Endothelial cell of umbilical vein (primary cell): Measurements from ENCODE around the gene RYR1. TPM values are rescaled to one million over a fixed set of nuclear protein-coding genes. Genes with fewer than 3 reads are reported as not detected.
"Not testable (repeated sequence)": the region's sequence is repeated elsewhere in the genome, so short reads cannot be mapped to it uniquely, and the experiment has no call there.

Experiments used
- BruUV-seq: library from RNA; stranded (reverse); fragments of 400-500 nt; replicated peaks from 2 replicates; lab custom pipeline; 2021; lab: Mats Ljungman, UMichigan
- CTCF ChIA-PET: fragments of 300-600, 350-600 bp; sonication (Branson Sonifier 250); formaldehyde crosslinking; loops from one replicate; lab custom pipeline; 2021; ENCODE audit warnings: antibody characterized with exemption, inconsistent platforms; lab: Charles Lee
- POLR2A ChIA-PET: fragments of 300-600, 350-600 bp; sonication (Branson Sonifier 250); formaldehyde crosslinking; loops from one replicate; lab custom pipeline; 2021; ENCODE audit warnings: antibody characterized with exemption, inconsistent platforms; lab: Charles Lee
- DNase-seq: peaks from one replicate; pipeline ENCODE4 v3.0.0-alpha.2; 2011; ENCODE audit warnings: low read depth, low spot score
- FAIRE-seq: peaks from 2 replicates; lab custom pipeline; 2011; peaks lifted over from hg19 to GRCh38; lab: Jason Lieb, UNC
- H2AFZ ChIP-seq: 2 replicates; pipeline ENCODE4 v1.6.0; 2012; ENCODE audit warnings: low read depth, low read length, control low read depth, inconsistent platforms
- H3K27ac ChIP-seq: 2 replicates; pipeline ENCODE4 v1.5.1; 2011; ENCODE audit warnings: low read depth, mild to moderate bottlenecking, control low read depth, low read length, moderate library complexity; ENCODE audit not compliant: insufficient read depth
- H3K27me3 ChIP-seq, 2 experiments: 2 replicates each; pipeline versions ENCODE4 v1.6.0 to v1.6.1; 2011; ENCODE audit warnings: low read length in 2 of 2, mixed read lengths in 1 of 2; ENCODE audit not compliant: control insufficient read depth in 2 of 2, insufficient read depth in 2 of 2
- H3K36me3 ChIP-seq, 2 experiments: 2 replicates in 1 of 2; 3 replicates in 1 of 2; pipeline ENCODE4 v1.5.1; 2011; ENCODE audit warnings: low read length in 2 of 2, mild to moderate bottlenecking in 1 of 2, moderate library complexity in 1 of 2; ENCODE audit not compliant: control insufficient read depth in 2 of 2, insufficient read depth in 2 of 2; ENCODE audit errors: extremely low read depth in 1 of 2
- H3K4me1 ChIP-seq: 3 replicates; pipeline ENCODE4 v1.5.1; 2011; ENCODE audit warnings: mild to moderate bottlenecking, low read length; ENCODE audit not compliant: control insufficient read depth, insufficient read depth; ENCODE audit errors: extremely low read depth
- H3K4me2 ChIP-seq: 2 replicates; pipeline ENCODE4 v1.6.1; 2011; ENCODE audit warnings: low read length, control low read depth, mixed read lengths; ENCODE audit not compliant: insufficient read depth
- H3K4me3 ChIP-seq, 3 experiments: fragments of 200-600 bp in 1 of 3; sonication (generic), shearing (Covaris generic) in 1 of 3; replicated peaks in 1 of 3; 2 replicates each; pipeline ENCODE4 v1.5.1; 2011 to 2016; ENCODE audit warnings: control low read depth in 3 of 3, low read length in 3 of 3, mild to moderate bottlenecking in 2 of 3, inconsistent platforms in 1 of 3, low read depth in 1 of 3, moderate library complexity in 1 of 3; ENCODE audit not compliant: insufficient read depth in 1 of 3
- H3K79me2 ChIP-seq: 2 replicates; pipeline ENCODE4 v1.6.0; 2012; ENCODE audit warnings: low read length, inconsistent platforms; ENCODE audit not compliant: control insufficient read depth, insufficient read depth
- H3K9ac ChIP-seq: replicated peaks from 2 replicates; pipeline ENCODE3; 2011; ENCODE audit warnings: low read length, control low read depth; ENCODE audit not compliant: insufficient read depth; ENCODE audit errors: extremely low read depth
- H3K9me1 ChIP-seq: replicated peaks from 3 replicates; pipeline ENCODE4 v1.6.0; 2011; ENCODE audit warnings: mild to moderate bottlenecking, low read length; ENCODE audit not compliant: control insufficient read depth, insufficient read depth; ENCODE audit errors: extremely low read depth
- H3K9me3 ChIP-seq: replicated peaks from 2 replicates; pipeline ENCODE4 v1.5.1; 2012; ENCODE audit warnings: low read length, inconsistent platforms; ENCODE audit not compliant: control insufficient read depth, insufficient read depth
- H4K20me1 ChIP-seq: replicated peaks from 2 replicates; pipeline ENCODE3; 2011; ENCODE audit warnings: mild to moderate bottlenecking, low read length; ENCODE audit not compliant: control insufficient read depth, insufficient read depth; ENCODE audit errors: extremely low read depth
- CTCF ChIP-seq, 2 donors: IDR thresholded peaks; 1 replicate in 1 of 2; 2 replicates in 1 of 2; pipeline ENCODE4 v1.5.1; 2011; ENCODE audit warnings: low read length in 2 of 2, mild to moderate bottlenecking in 2 of 2, moderate library complexity in 2 of 2, control low read depth in 1 of 2, inconsistent platforms in 1 of 2, low read depth in 1 of 2; ENCODE audit not compliant: insufficient read depth in 1 of 2; ENCODE audit errors: extremely low read depth in 1 of 2
- EZH2 ChIP-seq: IDR thresholded peaks from 2 replicates; pipeline ENCODE4 v1.6.1; 2012; ENCODE audit warnings: borderline replicate concordance, low read depth, mild to moderate bottlenecking, moderate library complexity, low read length, inconsistent platforms; ENCODE audit not compliant: severe bottlenecking
- FOS ChIP-seq: IDR thresholded peaks from 2 replicates; pipeline ENCODE4 v1.6.1; 2011; ENCODE audit warnings: mild to moderate bottlenecking, low read length, moderate library complexity, borderline replicate concordance; ENCODE audit not compliant: insufficient read depth
- GATA2 ChIP-seq: IDR thresholded peaks from 2 replicates; pipeline ENCODE4 v1.7.0; 2011; ENCODE audit warnings: low read depth, mild to moderate bottlenecking, moderate library complexity, mixed read lengths, low read length; ENCODE audit not compliant: insufficient read length, insufficient read depth
- JUN ChIP-seq: IDR thresholded peaks from 2 replicates; pipeline ENCODE4 v1.6.1; 2011; ENCODE audit warnings: borderline replicate concordance, low read depth; ENCODE audit not compliant: insufficient read length, insufficient read depth
- MAX ChIP-seq: IDR thresholded peaks from 2 replicates; pipeline ENCODE4 v1.6.1; 2011; ENCODE audit not compliant: insufficient read depth, insufficient read length
- MYC ChIP-seq: IDR thresholded peaks from one replicate; pipeline ENCODE4 v1.6.1; 2011; ENCODE audit warnings: mild to moderate bottlenecking, low read depth, low read length
- POLR2A ChIP-seq: IDR thresholded peaks from 2 replicates; pipeline ENCODE4 v1.6.1; 2012; ENCODE audit warnings: low read depth, mild to moderate bottlenecking, control low read depth, low read length
- POLR2AphosphoS5 ChIP-seq: IDR thresholded peaks from 2 replicates; pipeline ENCODE4 v1.6.1; 2012; ENCODE audit warnings: low read depth, mild to moderate bottlenecking, control low read depth, low read length, moderate library complexity; ENCODE audit not compliant: insufficient read depth
- dilution Hi-C: fragments of 300-500 bp; cut with MboI; formaldehyde crosslinking; loops from one replicate; pipeline ENCODE4 v1.15.0; 2019; ENCODE audit warnings: low sequenced_read_pairs; ENCODE audit not compliant: extremely low pct_ligation_motif_present
- intact Hi-C: fragments of 100-400 bp; cut with micrococcal nuclease; formaldehyde crosslinking; loops from one replicate; pipeline ENCODE4 v1.10.0; 2022
- polyA plus RNA-seq, 4 experiments: library from polyadenylated mRNA; depleted of rRNA in 3 of 4; stranded (reverse) in 3 of 4; unstranded in 1 of 4; fragments of >200 nt; gene quantifications; 2 replicates each; pipeline versions ENCODE4 v1.2.1 to v1.2.3, GENCODE V29; 2011 to 2012; ENCODE audit warnings: missing spikeins in 1 of 4
- total RNA-seq: library from RNA; stranded (reverse); gene quantifications from 2 replicates; pipeline ENCODE4 v1.2.3, GENCODE V29; 2021

Gene RYR1
- total and polyA plus RNA-seq, 2 donors (not counting 3 experiments of a cell fraction or from before 2014, with no cell fraction given): under 0.01 to 0.02 TPM

- dilution Hi-C loops: no loop called here
- ChIA-PET POLR2A (no interaction called here), CTCF (no interaction called here)
- Histone ChIP-seq H3K9ac (no peak overlapping the region), H4K20me1 (no peaks in the 10 kb centered on the region), H3K9me3 (no peaks in the 10 kb centered on the region), H3K4me3 (no peak overlapping the region), H2AFZ (no peak overlapping the region), H3K36me3 (no peaks in the 10 kb centered on the region), H3K4me1 (no peaks in the 10 kb centered on the region), H3K79me2 (no peaks in the 10 kb centered on the region), H3K4me2 (no peak overlapping the region), H3K27ac (no peak overlapping the region), H3K9me1 (no peaks in the 10 kb centered on the region), H3K27me3 (no peaks in the 10 kb centered on the region)
- no peak for TF ChIP-seq MYC
- FAIRE-seq (no peak), DNase-seq (no peak)
- intact Hi-C loops: no loop called here
- BruUV-seq: no TSS peak
Observed at GRCh38 chr19:38550376-38550775, 116.9 kb downstream of the RYR1 start.

- BruUV-seq: no TSS peak
- no peaks in the 10 kb centered on the region for H3K27me3 ChIP-seq
- H3K27ac ChIP-seq: no peak overlapping the region
- H3K4me2 ChIP-seq: no peak overlapping the region
- no peaks in the 10 kb centered on the region for H3K9me3 ChIP-seq
- no peak overlapping the region for H3K9ac ChIP-seq
- no peak overlapping the region for H3K4me3 ChIP-seq
- DNase-seq (no peak), FAIRE-seq (no peak)
- no peaks in the 10 kb centered on the region for H3K4me1 ChIP-seq
- intact Hi-C loops: no loop called here
- CTCF ChIA-PET: no interaction called here
- no peaks in the 10 kb centered on the region for H4K20me1 ChIP-seq
- H3K36me3 ChIP-seq: no peaks in the 10 kb centered on the region
- TF ChIP-seq CTCF (IDR thresholded peaks at IDR 0.05; ENCODE audit: extremely low read depth in 1 of 2, insufficient read depth in 1 of 2, low read depth in 1 of 2, low read length in 2 of 2) (no peak), POLR2A (no peak), POLR2AphosphoS5 (no peak), GATA2 (no peak), JUN (no peak), MAX (no peak), FOS (no peak), MYC (no peak), EZH2 (no peak)
- H3K79me2 ChIP-seq: no peaks in the 10 kb centered on the region
- dilution Hi-C loops: no loop called here
- H3K9me1 ChIP-seq: no peaks in the 10 kb centered on the region
- H2AFZ ChIP-seq: no peak overlapping the region
- POLR2A ChIA-PET: no interaction called here
Observed at GRCh38 chr19:38551450-38551813, 117.9 kb downstream of the RYR1 start.

- H2AFZ ChIP-seq, H3K4me1 ChIP-seq, H3K9me3 ChIP-seq, H3K27me3 ChIP-seq, H3K9me1 ChIP-seq, H4K20me1 ChIP-seq, H3K9ac ChIP-seq, dilution Hi-C loops, H3K36me3 ChIP-seq, H3K27ac ChIP-seq, intact Hi-C loops, H3K4me3 ChIP-seq, DNase-seq, POLR2A ChIA-PET, BruUV-seq, H3K4me2 ChIP-seq, FAIRE-seq, H3K79me2 ChIP-seq: not testable (repeated sequence)
- CTCF ChIA-PET: interaction anchor here (0.7 kb wide), 1 partner anchor 158 kb away, joined by 4 read pairs; no protein-coding TSS in a partner anchor
Observed at GRCh38 chr19:38553239-38553638, 119.7 kb downstream of the RYR1 start.
